ENCODE measurements around the gene POLR2B.

DNA sequence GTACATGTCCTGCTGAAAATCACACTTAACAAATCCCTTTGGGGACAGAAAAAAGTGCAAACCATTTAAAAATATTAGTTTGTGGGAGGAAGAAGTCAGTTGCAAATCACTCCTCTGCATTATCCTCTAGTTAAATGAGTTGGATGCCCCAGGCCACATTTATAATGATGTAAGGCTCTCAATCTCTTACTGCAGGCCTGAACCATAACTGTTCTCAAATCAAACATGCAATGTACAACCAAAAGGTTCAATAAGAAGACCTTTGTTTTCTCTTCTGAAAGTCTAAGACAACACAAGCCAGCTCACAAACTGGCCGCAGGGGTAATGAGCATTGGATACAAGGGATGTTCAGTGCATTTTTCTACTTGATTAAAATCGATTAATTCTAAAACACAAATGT is 91.8 kb downstream of the POLR2B start:
- TF ChIP-seq ZNF274 (IDR thresholded peaks at IDR 0.05; ENCODE audit: low read depth, low read length) = no peak
- no peak for TF ChIP-seq YY1 (IDR thresholded peaks at IDR 0.05; ENCODE audit: insufficient read depth, insufficient read length)
- TF ChIP-seq SUZ12 (IDR thresholded peaks at IDR 0.05; ENCODE audit: extremely low read depth, insufficient read depth, insufficient read length) = no peak
